GM12878 (cell line): ENCODE data around the gene CRB1. TPM values are rescaled to one million over a fixed set of nuclear protein-coding genes. Genes with fewer than 3 reads are reported as not detected.

Source experiments
- ATAC-seq: fragments of 200-7000 bp; cut with Tn5 transposase; 3 replicates; pipeline ENCODE4 v1.9.1; 2020; ENCODE audit warnings: mild to moderate bottlenecking, moderate library complexity
- BruUV-seq: library from RNA; stranded (reverse); fragments of 400-500 nt; replicated peaks from 2 replicates; lab custom pipeline; 2021; lab: Mats Ljungman, UMichigan
- CTCF ChIA-PET: fragments of 300-600 bp; sonication (Branson Sonifier 250); formaldehyde crosslinking; extraction: SDS; loops from one replicate; lab custom pipeline; 2021; ENCODE audit warnings: inconsistent platforms; lab: Yijun Ruan, JAX
- POLR2A ChIA-PET: fragments of 350-600 bp; formaldehyde crosslinking; extraction: SDS; loops from one replicate; lab custom pipeline; 2021; ENCODE audit warnings: inconsistent platforms; lab: Charles Lee
- RAD21 ChIA-PET: fragments of 300-600 bp; sonication (Branson Sonifier 250); formaldehyde crosslinking; loops from one replicate; lab custom pipeline; 2023; ENCODE audit warnings: antibody characterized with exemption; ENCODE audit not compliant: unreplicated experiment; lab: Charles Lee
- SMC1A ChIA-PET: fragments of 300-600 bp; sonication (Branson Sonifier 250); formaldehyde crosslinking; loops from one replicate; lab custom pipeline; 2023; ENCODE audit not compliant: unreplicated experiment, uncharacterized antibody; lab: Charles Lee
- DNase-seq: peaks from one replicate; pipeline ENCODE4 v3.0.0-alpha.2; 2011; ENCODE audit warnings: low read depth, low spot score
- FAIRE-seq: peaks from 3 replicates; lab custom pipeline; 2011; peaks lifted over from hg19 to GRCh38; lab: Jason Lieb, UNC
- H2AFZ ChIP-seq: 2 replicates; pipeline ENCODE4 v1.6.0; 2011; ENCODE audit warnings: low read depth, low read length, control low read depth; ENCODE audit not compliant: control insufficient read depth
- H3K27ac ChIP-seq: 2 replicates; pipeline ENCODE4 v1.5.1; 2011; ENCODE audit warnings: control low read depth; ENCODE audit not compliant: control insufficient read depth, insufficient read depth
- H3K27me3 ChIP-seq, 2 experiments: replicated peaks in 1 of 2; 2 replicates each; pipeline versions ENCODE4 v1.6.0 to v1.6.1; 2011; ENCODE audit warnings: low read length in 1 of 2; ENCODE audit not compliant: control insufficient read depth in 2 of 2, insufficient read depth in 2 of 2
- H3K36me3 ChIP-seq, 2 experiments: 2 replicates each; pipeline ENCODE4 v1.5.1; 2011; ENCODE audit warnings: low read length in 1 of 2; ENCODE audit not compliant: control insufficient read depth in 2 of 2, insufficient read depth in 2 of 2
- H3K4me1 ChIP-seq: 2 replicates; pipeline ENCODE4 v1.6.1; 2011; ENCODE audit warnings: mild to moderate bottlenecking, low read length, moderate library complexity, mixed read lengths; ENCODE audit not compliant: control insufficient read depth, insufficient read depth
- H3K4me2 ChIP-seq: 2 replicates; pipeline ENCODE4 v1.6.0; 2011; ENCODE audit warnings: control low read depth; ENCODE audit not compliant: control insufficient read depth, insufficient read depth
- H3K4me3 ChIP-seq: fragments of 200-600 bp; sonication (generic); 2 replicates; pipeline ENCODE4 v1.5.1; 2016
- H3K79me2 ChIP-seq: 2 replicates; pipeline ENCODE4 v1.6.0; 2011; ENCODE audit warnings: low read length; ENCODE audit not compliant: control insufficient read depth, insufficient read depth
- H3K9ac ChIP-seq: 2 replicates; pipeline ENCODE4 v1.8.0; 2011; ENCODE audit warnings: low read length, control low read depth, mixed read lengths; ENCODE audit not compliant: control insufficient read depth, insufficient read depth
- H3K9me3 ChIP-seq: replicated peaks from 3 replicates; pipeline ENCODE4 v1.5.1; 2011; ENCODE audit warnings: mild to moderate bottlenecking, low read length; ENCODE audit not compliant: control insufficient read depth, insufficient read depth
- H4K20me1 ChIP-seq: 2 replicates; pipeline ENCODE4 v1.6.0; 2011; ENCODE audit not compliant: control insufficient read depth, insufficient read depth
- EP300 ChIP-seq, 2 experiments: fragments of 150-350 bp in 1 of 2; IDR thresholded peaks; 2 replicates each; pipeline ENCODE4 v1.6.1; 2011 to 2012; ENCODE audit warnings: low read depth in 2 of 2, low read length in 2 of 2, borderline replicate concordance in 1 of 2, improper control_type of control experiment in 1 of 2, inconsistent platforms in 1 of 2; ENCODE audit not compliant: control insufficient read depth in 1 of 2
- POLR2AphosphoS5 ChIP-seq: IDR thresholded peaks from 2 replicates; pipeline ENCODE4 v1.6.1; 2011; ENCODE audit warnings: mild to moderate bottlenecking, low read length, inconsistent platforms
- ZBTB11 ChIP-seq: fragments of 450-650 bp; formaldehyde crosslinking; IDR thresholded peaks from 2 replicates; pipeline ENCODE4 v1.5.0; 2022; ENCODE audit warnings: mild to moderate bottlenecking, missing genetic modification characterization
- WGBS: methylation state at CpG from one replicate; pipeline ENCODE4 v1.1.6; 2016; ENCODE audit warnings: low lambda C conversion rate; ENCODE audit not compliant: insufficient replicate concordance, insufficient coverage; ENCODE audit errors: missing lambda C conversion rate; 5-methylcytosine and 5-hydroxymethylcytosine counted together
- in situ Hi-C: fragments of 300-500 bp; cut with MboI; formaldehyde crosslinking; loops from 9 replicates; pipeline ENCODE4 v1.14.3; 2018; ENCODE audit warnings: mixed read lengths
- intact Hi-C: fragments of 100-400 bp; cut with micrococcal nuclease; formaldehyde crosslinking; loops from one replicate; pipeline ENCODE4 v1.14.2; 2022; ENCODE audit not compliant: unreplicated experiment
- polyA plus RNA-seq, 11 experiments: library from polyadenylated mRNA; depleted of rRNA in 4 of 11; unstranded in 6 of 11; stranded (reverse) in 5 of 11; fragments of >200 nt; fragmentation: Nextera tagmentation in 4 of 11; fragmentation: Illumina TruSeq in 1 of 11; extraction: Ambion mirVana in 4 of 11; extraction: Trizol in 1 of 11; gene quantifications; 1 replicate in 1 of 11; 2 replicates in 10 of 11; pipeline versions ENCODE4 v1.2.1 to v1.2.3, GENCODE V29; 2011 to 2016; ENCODE audit warnings: inconsistent platforms in 2 of 11, missing spikeins in 2 of 11, low read depth in 1 of 11
- total RNA-seq, 4 experiments: library from RNA; depleted of rRNA in 3 of 4; stranded (reverse); fragments of >200 nt in 3 of 4; fragmentation: Illumina TruSeq in 1 of 4; extraction: Trizol in 1 of 4; gene quantifications; 2 replicates each; pipeline versions ENCODE4 v1.2.1 to v1.2.3, GENCODE V29; 2013 to 2021
- TF ChIP-seq, protein P1 (sequence below): fragments of 450-650 bp; IDR thresholded peaks from 2 replicates; pipeline ENCODE4 v1.6.1; 2017; ENCODE audit warnings: mild to moderate bottlenecking

The CRB1 gene
- total and polyA plus RNA-seq, 10 of the 15 experiments (the other 5 are each of a cell fraction or from before 2014, with no cell fraction given) = 0.06 to 0.10 (median 0.06) TPM; not detected in 7

GRCh38 chr1:197435224-197435623 is 167.2 kb downstream of the CRB1 start:
- no peak overlapping the region for H3K27ac ChIP-seq
- FAIRE-seq = no peak
- no peak for DNase-seq
- no peak overlapping the region for H2AFZ ChIP-seq
- SMC1A ChIA-PET = no interaction called here
- RAD21 ChIA-PET = no interaction called here
- H3K9ac ChIP-seq = no peak overlapping the region
- no peak overlapping the region for H3K4me2 ChIP-seq
- WGBS = 0% methylated on average over 1 of the region's 1 CpG
- no peaks in the 10 kb centered on the region; a peak in 1 of 4 replicates for H3K27me3 ChIP-seq
- no peaks in the 10 kb centered on the region for H3K79me2 ChIP-seq
- no peak overlapping the region for H3K4me3 ChIP-seq
- ATAC-seq = no peak
- no peaks in the 10 kb centered on the region for H3K4me1 ChIP-seq
- no peaks in the 10 kb centered on the region for H3K9me3 ChIP-seq
- no TSS peak for BruUV-seq
- POLR2A ChIA-PET = no interaction called here
- H3K36me3 ChIP-seq = no peaks in the 10 kb centered on the region
- CTCF ChIA-PET = no interaction called here
- H4K20me1 ChIP-seq = no peaks in the 10 kb centered on the region
- in situ Hi-C loops = no loop called here
- intact Hi-C loops = no loop called here
- TF ChIP-seq POLR2AphosphoS5 = no peak
- no peak for TF ChIP-seq EP300 (IDR thresholded peaks at IDR 0.05; ENCODE audit: borderline replicate concordance in 1 of 2, control insufficient read depth in 1 of 2, low read depth in 2 of 2, low read length in 2 of 2)
- TF ChIP-seq, protein P1, sequence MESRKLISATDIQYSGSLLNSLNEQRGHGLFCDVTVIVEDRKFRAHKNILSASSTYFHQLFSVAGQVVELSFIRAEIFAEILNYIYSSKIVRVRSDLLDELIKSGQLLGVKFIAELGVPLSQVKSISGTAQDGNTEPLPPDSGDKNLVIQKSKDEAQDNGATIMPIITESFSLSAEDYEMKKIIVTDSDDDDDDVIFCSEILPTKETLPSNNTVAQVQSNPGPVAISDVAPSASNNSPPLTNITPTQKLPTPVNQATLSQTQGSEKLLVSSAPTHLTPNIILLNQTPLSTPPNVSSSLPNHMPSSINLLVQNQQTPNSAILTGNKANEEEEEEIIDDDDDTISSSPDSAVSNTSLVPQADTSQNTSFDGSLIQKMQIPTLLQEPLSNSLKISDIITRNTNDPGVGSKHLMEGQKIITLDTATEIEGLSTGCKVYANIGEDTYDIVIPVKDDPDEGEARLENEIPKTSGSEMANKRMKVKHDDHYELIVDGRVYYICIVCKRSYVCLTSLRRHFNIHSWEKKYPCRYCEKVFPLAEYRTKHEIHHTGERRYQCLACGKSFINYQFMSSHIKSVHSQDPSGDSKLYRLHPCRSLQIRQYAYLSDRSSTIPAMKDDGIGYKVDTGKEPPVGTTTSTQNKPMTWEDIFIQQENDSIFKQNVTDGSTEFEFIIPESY = no peak
- no peak for TF ChIP-seq ZBTB11 (CRISPR knock-in tag)
